GM21515 (cell line): ENCODE data around the gene NACC2.

Experiments
- ATAC-seq: cut with Tn5 transposase; IDR thresholded peaks from one replicate; pipeline ENCODE4 v1.9.1; 2021; ENCODE audit not compliant: unreplicated experiment

Gene NACC2

DNA sequence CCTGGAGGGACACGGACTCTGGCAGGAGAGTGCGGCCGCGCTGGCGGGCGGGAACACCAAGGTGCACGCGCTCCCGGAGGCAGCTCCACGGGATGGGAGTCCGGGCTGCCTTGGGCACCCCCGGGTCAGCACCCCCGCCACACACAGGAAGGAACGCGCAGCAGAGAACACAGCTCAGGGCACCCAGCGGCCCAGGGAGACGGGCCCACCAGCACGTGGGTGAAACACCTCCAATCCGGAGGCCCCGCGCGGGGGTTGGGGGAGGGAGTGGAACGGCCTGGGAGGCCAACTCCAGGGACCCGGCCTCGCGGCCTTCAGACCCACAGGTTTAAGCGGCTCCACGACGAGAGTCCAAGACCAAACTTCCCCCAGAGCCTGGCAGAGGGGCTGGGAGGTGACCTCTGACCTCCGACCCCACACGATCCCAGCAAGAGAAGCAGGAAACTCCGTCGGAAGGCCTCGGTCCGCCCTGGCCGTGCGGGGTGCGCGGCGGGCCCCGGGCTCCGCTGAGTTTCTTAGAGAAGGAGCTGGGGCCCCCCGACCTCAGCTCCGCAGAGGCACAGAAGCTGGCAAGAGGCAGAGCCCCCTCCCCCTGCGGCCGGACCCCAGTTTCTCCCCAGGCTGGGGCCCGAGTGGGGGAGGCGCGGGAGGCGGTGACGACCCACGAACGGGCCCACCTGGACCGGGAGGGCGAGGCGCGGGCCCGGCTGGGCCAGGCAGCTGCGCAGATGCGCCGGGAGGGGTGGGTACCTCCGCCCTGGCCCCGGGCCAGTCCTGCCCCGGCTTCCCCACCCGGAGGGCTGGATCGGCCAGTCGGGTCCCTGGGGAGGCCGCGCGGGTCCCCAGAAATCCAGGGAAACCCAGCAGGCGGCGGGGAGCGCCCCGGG, 851 bp downstream of the NACC2 start:
- no peak for ATAC-seq

DNA sequence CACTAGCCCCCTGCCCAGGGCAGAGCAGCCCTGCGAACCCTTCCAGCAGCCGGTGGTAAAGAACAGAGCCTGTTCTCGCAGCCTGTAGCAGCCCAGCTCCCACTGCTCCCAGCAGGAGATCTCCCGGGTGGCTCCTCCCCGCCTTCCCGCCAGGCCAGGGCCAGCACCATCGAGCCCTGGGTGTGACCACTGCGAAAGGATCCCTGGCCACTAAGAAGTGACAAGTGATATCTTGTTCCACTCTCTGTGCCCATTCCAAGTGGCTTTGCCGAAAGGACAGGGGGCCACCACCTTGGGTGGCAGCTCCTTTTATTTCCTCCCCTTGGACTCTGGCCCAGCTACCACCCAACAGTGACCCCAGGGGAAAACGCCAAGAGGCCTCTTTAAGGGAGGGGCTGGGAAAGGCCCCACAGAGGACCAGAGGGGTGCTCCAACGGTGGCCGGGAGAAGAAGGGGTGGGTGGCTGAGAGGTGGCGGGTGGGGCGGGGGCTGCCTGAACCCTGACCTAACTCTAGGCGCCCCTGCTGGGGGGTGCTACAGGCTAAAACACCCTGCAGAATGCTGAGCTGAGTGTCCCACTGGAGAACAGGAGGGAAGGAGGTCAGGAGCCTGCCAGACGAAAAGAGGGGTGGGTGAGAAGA, 1.6 kb downstream of the NACC2 start:
- no peak for ATAC-seq

DNA sequence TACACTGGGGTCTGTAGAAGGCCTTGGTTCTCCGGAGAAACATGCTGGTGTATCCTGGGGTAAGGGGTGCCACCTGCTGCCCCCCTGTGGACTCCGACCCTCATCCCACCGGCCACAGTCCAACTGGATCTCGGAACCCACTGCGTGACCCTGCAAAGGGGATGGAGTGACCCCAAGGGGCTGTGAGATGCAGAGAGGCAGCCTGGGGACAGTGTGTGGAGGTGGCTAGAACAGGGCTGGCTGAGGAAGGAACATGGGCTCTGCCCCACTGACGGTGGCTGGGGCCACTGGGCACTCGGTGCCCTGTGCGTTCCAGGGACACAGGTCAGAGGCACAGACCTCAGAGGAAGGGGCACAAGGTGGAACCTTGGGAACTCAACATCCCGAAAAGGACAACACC, 2.3 kb downstream of the NACC2 start:
- no peak for ATAC-seq

DNA sequence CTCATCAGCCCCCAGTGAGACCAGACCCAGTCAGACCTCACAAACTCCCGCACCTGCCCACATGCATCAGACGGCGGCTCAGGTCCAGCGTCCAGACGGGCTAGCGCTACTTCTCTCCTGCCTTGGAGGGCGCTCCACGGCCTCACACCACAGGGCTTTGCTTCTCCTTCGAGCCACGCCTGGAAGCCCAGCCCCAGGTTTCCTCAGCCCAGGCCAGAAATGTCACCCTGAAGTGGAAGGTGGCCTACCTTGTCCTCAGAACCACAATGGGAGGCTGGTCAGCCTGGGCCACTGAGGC, 2.8 kb downstream of the NACC2 start:
- no peak for ATAC-seq

DNA sequence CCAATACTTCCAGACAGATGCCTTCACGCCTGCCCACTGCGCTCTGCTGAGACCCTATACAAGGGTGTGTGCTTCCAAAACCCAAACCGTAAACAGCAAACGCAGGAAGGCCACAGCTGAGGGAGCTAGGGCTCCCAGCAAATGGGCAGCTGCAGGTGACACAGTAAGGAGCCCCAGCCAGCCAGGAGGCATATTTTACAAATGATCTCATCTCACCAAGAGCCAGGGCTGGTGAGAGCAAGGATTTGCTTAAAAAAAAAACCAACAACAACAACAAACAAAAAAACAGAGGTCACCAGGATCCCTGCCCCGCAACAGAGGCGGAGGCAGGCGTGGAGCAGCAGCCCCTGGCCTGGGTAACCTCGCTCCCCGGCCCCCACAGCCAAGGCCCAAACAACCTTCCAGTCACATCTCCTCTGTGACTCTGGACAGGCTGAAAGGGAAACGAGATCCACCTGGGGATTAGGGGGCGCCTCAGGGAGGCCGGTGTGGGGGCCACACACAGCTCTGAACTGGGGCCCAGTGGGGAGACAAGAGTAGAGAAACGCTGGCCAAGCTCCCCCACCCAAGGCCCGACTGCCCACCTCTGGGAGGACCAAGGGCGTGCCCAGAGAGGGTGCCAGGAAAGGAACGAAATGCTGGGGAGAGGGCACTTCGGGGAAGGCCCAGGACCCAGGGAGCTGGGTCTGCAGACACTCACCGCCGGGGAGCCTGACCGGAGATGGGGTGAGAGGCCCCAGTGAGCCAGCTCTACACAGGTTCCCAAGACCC, 3.3 kb downstream of the NACC2 start:
- no peak for ATAC-seq

DNA sequence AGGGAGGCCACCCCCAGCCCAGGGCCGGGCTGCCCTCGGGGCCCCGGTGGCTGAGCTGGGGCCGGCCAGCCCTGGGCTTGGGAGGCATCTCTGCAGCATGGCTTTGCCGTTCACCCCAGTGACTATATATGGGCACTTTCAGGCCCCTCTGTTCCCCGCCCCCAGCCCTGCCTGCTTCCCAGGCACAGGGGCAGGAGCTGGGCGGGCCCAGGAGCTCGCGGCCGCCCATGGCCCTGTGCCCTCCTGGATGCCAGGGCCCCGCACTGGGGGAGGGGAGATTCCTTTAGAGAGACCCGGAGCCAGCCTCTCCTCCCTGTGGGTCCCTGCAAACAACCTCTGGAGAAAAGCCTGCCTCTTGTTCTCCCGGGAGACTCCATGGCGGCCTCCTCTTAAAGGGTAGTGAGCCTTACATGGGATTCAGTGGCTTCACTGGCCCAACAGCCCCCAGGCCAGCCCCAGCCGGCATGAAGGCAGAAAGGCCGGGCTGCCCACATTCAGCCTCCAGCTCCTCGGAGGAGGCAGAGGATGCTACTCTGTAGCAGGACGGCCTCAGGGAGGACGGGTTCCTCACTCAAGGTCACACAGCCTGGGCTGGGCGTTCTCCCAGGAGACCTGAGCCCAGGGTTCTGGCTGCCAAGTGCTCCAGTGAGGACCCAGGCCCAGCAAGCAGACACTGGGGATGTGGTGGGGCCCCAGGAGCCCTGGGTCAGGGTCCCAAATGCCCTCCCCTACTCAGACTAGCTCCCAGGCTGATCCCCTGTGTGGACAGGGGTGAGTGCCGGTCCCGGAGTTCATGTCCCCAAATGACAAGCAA, 4.1 kb downstream of the NACC2 start:
- no peak for ATAC-seq

DNA sequence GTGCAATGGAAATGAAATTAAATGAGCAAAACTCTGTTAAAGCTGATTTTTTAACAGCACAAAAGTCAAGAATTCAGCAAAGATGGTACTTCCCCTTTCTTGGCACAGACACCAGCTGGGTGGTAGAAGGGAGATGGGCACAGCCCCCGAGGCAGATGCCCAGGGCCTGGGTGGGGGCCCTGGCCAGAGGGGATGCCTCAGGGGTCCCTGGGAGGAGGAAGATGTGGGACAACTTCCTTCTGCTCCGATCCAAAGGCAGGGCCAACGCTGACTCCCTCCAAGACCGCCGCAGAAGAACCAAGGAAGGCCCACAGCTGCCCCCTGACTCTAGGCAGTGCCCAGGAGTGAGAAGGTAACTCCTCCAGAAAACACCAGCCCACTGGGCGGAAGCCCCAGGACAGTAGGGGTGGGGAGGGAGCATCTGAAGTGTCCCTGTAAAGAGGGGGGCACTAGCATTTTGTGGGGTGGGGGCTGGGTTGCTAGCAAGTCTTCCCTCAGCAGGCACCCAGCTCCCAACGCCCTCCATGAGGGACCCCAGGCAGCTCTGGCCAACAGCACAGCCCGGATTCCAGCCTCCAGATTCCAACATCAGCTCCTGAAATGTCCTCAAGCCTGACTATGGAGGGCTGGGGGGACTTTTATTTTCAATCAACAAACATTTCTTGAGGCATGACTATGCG, 4.9 kb downstream of the NACC2 start:
- ATAC-seq: no peak

DNA sequence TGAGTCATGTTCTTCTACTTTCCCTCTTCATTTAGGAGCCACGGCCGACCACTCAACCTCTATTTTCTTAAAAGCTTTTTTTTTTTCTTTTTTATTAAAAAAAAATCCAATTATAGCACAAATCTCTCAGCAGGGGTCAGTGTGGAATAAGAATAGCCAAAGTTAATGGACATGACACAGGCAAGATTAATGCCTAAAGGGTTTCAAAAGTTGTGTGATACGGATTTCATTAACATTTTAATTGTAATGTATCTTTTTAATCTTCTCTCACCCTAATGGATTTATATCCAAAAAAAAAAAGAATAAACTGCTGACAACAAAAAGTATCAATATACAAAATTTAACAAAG, 5.4 kb downstream of the NACC2 start:
- ATAC-seq: no peak

DNA sequence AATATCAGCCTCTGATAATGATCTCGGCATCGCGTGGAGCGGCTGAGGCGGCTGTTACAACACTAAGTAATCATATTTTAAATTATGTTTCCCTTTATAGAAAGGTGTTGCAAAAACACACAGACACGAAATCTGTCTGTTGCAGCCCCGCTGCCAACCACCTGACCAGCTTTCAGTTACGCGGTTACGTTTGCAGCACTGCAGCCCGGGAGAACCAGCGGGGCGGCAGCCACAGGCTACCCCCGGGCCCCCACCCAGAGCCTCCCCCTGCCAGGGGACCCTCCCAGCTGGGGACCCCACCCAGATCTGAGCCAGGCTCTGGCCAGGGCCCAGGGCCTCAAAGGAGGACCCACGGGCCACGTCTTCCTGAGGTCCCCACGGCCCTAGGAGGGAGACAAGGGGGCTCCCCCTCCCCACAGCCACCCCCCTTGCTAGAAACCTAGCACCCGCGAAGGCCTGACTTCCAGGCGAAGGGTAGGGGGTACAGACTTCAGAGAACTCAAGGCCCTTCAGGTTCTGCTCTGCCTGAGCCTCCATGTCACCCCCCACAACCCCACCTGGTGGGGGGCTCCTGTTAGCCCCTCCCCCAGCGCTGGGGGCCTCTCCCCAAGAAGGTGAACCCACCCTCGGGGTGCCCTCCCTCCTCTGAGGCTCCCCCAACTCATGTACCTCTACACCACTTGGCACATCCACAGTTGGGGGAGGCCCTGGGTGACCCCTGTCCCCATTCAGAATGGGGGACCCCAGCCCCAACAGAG, 6.0 kb downstream of the NACC2 start:
- ATAC-seq: no peak

DNA sequence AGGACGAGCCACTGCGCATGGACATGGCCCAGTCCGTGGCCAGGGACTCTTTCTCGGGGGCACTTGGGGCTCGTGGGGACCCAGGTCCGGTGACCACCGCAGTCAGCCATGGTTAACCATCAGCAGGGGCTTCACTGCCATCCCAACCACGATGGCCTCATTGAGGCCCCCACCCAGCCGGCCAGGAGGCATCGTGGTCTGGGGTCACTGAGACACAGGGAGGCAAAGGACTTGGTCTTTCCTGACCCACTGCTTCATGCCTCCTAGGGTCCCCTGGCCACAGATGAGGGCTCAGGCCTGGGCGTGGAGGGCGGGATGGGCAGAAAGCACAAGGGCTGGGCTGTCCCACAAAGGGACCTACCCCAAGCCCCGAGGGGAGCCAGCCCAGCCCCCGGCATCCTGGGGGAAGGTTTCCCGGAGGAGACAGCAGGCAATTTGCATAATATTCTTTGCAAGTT, 6.6 kb downstream of the NACC2 start:
- ATAC-seq: no peak

DNA sequence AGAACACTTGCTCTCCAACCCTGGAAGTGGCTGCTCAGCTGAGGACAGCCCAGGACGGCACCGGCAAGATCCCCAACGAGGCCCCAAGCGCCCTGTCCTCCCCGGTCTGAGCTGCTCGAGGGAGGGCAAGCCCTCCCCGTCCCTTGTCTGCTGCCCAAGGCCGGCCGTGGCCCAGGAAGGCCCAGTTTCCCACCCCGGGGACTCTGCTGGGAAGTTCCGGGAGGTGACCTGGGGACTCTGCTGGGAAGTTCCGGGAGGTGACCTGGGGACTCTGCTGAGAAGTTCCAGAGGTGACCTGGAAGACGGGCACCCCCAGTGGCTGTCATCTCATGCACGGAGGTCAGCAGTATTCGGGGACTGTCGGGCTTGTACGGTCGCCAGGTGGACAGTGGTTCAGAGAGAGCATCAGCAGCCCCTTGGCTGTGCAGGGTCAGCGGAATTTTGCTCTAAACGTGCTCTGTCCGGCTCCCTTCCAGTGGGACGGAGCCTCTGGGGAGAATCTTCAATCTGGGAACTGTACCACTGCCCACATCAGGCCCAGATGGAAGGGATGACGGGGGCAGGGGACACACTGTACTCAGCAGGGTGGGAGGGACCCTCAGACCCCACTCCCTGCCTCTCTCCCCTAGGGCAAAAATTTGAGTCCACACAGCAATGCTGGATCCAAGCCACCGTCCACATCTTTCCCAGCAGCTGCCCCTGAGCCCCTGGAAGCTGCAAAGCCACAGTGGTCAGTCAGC, 7.2 kb downstream of the NACC2 start:
- ATAC-seq: no peak

DNA sequence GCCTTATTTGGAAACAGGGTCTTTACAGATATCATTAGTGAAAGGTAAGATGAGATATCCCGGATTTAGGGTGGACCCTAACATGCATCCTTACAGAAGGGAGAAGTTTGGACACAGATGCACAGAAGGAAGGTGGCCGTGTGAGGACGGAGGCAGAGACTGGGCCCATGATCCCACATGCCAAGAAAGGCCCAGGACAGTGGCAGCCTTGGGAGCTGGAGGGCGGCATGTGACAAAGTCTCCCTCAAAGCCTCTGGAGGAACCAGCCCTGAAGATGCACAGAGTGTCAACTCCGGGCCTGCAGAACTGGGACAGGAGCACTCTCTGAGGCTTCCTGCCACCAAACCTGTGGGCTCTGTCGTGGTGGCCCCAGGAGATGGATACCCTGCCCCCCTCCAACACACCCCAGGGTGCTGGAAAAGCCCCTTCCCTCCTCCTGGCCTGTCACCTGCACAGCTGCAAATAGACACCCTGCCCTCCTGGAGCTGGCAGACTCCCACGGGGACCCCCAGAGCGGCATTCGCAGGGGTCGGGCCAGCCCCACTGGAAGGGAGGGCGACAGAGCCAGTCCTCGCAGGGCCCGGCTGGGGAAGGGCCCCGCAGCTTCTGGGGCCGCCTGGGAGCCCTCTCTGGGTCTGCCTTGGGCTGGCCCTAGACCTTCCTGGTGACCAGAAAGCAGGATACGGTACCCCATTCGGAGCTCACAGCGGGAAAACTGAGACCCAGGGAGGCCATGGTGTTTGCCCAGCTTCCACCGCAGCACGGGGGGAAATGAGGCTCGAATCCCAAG, 7.9 kb downstream of the NACC2 start:
- ATAC-seq: no peak

DNA sequence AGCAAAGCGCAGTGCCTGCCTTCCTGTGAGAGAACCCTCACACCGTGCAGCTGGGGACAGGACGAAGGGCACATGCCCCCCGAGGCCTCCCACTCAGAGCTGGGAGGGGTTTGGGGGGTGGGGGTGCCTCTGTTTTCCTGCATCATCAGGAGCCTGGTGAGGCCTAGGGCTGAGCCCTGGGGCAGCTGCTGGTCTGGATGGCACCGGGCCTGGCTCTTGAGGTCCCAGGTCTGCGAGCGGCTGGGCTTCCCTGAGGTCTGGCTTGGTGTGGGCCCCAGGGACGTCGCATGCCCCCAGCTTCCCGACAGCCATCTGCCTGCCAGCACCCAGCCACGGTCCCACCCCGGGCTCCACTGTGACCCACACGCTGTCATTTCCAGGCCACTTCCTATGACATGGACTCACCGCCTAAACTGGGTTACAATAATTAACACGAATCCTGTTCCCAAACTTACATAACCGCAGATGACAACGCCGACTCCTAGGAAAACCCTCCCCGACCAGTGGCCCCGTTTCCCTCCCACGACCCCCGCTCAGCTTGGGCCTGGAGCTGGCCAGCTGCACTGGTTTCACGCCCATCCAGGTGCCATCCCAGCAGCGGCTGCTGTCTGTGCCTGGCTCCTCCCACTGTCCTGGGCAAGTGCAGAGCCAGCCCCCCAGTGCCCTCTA, 8.7 kb downstream of the NACC2 start:
- ATAC-seq: no peak

DNA sequence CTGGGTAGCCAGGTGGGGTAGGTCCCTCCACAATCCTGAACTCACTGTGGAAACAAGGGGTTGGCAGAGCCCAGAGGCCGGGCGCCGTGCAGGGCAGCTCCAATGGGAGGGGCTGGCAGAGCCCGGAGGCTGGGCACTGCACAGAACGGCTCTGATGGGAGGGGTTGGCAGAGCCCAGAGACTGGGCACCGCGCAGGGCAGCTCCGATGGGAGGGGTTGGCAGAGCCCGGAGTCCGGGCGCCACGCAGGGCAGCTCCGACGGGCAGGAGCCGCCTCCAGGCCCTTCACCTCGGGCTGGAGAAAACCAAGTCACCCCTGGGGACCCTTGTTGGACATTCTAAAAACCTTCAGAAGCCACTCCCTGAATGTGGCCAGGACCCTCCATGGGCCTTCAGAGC, 9.3 kb downstream of the NACC2 start:
- no peak for ATAC-seq

DNA sequence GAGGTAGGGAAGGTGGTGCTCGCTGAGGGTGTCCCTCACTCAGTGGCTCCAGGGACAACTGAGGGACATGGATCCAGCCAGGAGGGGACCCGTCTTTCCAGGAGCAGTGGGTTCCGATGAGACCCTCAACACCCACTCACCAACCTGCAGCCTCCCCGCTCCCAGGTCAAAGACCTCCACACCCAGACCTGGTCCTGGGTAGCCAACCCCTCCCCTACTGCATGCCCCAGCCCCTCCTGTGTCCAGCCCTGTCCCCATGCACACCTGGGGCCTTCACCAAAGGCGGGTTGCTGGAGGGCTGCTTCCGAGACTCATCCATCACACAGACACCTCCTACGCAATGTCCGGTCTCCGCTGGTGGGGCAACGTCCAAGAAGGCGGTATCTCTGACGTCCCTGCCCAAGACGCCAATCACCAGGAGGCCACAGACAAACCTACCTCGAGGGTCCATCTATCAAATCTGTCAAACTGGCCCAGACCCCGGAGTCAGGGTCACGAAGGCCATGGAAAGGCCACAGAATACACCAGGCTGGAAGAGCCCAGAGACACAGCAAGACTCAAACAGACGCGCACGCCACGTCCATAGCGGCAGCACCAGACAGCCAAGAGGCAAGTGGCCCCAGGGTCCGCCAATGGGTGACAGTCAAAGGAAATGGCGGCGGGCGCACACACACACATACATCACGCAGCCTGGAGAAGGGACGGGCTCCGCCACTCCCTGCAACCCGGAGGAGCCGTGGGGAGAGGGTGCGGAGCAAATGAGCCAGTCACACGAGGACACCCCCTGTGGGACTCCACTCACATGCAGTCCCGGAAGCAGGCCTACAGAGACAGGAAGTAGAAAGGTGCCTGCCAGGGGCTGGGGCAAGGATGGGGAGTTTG, 10.8 kb downstream of the NACC2 start:
- no peak for ATAC-seq

DNA sequence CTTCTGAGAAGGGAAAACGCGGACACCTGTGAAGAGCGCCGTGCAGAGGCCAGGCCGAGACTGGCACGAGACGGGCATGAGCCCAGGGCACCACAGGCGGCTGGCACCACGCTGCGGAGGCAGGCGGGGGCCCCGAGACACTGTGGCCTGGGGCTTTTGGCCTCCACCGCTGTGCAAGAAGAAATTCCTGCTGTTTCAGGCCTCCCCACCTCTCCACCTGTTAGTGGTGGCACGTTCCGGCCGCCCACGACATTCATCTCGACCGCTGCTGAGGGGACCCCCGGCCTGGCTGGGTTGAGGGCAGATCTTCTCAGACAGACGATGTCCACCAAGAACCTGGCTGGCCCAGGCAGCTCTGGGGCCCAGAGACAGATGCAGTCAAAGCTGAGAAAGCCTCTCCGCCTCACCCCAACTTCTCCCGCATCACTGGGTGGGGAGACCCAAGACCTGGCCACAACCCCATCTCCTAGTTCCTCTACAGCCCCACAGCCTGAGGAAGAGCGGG, 11.5 kb downstream of the NACC2 start:
- ATAC-seq: no peak
